ENCODE data around the gene PIK3R2.

The PIK3R2 gene

GRCh38 chr19:18126097-18126496, 26.9 kb upstream of the PIK3R2 start:
- DNase-seq: no peak

DNA sequence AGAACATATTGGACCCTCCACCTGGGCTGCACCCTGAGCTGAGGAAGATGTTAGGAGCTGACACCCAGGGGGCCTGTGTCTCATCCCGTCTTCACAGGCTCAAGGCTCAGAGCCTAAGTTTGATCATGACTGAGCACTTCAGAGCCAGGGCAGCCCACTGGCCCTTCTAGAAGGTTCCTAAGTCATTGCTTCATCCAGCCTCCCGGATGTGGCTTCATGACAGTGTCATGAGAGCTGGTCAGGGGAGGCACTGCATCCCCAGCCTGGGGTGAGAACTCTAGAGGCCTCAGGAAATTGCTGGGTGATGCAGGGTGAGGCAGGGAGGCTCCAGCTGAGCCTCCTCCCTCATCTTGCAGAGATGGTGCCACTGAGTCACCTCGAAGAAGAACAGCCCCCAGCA, 24.9 kb upstream of the PIK3R2 start:
- no peak for DNase-seq

GRCh38 chr19:18128805-18129204, 24.2 kb upstream of the PIK3R2 start:
- no peak for DNase-seq

DNA sequence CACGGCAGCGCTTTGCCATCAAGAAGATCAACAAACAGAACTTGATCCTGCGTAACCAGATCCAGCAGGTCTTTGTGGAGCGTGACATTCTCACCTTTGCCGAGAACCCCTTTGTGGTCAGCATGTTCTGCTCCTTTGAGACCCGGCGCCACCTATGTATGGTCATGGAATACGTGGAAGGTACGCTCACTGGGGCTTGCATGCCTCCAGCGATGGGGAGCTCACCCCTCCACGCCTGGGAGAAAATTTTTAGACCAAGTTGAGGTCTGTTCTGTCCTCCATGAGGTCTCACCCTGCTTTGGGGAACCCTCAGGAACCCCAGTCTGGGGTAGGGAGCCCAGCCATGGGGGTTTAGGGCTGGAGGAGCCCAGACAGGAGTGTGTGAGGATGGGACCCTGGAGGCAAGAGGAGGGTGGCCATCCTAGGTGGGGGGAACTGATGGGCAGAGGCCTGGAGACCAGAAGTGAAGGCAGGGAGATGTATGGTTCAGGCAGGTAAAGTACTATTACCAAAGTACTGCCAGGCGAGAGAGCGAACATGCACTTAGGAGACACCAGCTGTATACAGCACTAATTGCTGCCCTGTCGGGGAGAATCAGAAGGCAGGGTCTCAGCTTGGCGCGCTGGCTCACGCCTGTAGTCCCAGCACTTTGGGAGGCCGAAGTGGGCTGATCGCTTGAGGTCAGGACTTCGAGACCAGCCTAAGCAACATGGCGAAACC, 22.3 kb upstream of the PIK3R2 start:
- DNase-seq: no peak

GRCh38 chr19:18131841-18132596, 20.9 kb upstream of the PIK3R2 start:
- no peak for DNase-seq

DNA sequence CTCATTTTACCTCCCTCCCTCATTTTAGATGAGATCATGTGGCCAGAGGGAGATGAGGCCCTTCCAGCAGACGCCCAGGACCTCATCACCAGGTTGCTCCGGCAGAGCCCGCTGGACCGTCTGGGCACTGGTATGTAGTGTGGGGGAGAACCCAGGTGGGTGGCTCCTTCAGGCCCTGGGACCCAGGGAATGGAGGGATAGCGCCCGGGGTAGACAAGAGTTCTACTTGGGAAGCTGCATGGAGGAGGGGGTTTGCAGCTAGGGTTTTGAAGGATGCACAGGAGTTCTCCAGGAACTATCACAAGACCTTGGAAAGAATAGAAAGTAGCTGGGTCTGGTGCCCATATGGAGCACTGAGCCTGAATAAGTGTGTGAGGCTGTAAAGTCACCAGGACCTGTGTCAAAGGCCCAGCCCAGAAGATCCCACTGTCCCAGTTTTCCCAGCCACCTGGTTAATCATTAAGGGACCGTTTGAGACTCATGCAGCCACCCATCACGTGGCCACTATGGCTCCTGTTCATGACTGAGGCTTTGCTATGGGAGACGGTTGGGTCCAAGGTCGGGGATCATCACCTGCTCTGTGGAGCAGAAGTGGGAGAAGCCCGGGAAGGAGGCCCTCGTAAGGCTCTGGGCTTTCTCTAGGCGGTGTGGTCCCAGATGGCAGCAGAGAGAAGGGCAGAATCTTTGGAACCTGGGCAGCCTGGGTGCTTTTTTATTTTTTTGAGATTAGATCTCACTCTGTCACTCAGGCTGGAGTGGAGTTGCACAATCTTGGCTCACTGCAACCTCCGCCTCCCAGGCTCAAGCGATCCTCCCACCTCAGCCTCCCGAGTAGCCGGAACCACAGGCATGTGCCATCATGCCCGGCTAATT, 17.0 kb upstream of the PIK3R2 start:
- no peak for DNase-seq

- no peak for DNase-seq
These were observed 15.7 kb upstream of the PIK3R2 start for GRCh38 chr19:18137242-18137641.

- no peak for DNase-seq
These were observed 15.2 kb upstream of the PIK3R2 start for GRCh38 chr19:18137657-18138339.

GRCh38 chr19:18140473-18140872, 12.5 kb upstream of the PIK3R2 start:
- DNase-seq: no peak

GRCh38 chr19:18141031-18141430, 11.9 kb upstream of the PIK3R2 start:
- DNase-seq: no peak

GRCh38 chr19:18143902-18144301, 9.1 kb upstream of the PIK3R2 start:
- no peak for DNase-seq

DNA sequence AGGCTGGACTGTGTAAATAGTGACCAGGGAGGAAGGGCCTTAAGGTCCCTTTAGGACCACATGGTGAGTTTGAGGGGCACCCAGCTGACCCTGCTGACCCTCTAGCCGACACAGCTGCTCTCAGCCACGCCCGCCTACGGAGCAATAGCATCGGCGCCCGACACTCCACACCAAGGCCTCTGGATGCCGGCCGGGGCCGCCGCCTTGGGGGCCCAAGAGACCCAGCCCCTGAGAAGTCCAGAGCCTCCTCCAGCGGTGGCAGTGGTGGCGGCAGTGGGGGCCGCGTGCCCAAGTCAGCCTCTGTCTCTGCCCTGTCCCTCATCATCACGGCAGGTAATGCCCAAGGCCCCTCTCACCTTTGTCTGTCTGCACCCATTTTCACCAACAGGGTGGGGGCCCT, 8.6 kb upstream of the PIK3R2 start:
- no peak for DNase-seq

DNA sequence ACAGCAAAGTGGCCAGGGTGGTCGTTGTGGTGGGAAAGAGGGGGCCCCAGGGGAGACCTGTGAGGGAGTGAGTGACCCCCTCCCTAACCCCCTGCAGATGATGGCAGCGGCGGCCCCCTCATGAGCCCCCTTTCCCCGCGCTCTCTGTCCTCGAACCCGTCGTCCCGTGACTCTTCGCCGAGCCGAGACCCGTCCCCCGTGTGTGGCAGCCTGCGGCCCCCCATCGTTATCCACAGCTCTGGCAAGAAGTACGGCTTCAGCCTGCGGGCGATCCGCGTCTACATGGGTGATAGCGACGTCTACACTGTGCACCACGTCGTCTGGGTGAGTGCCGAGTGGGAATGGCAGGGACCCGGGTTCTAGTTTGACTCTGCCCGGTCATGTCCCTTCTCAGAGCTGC, 8.1 kb upstream of the PIK3R2 start:
- no peak for DNase-seq

DNA sequence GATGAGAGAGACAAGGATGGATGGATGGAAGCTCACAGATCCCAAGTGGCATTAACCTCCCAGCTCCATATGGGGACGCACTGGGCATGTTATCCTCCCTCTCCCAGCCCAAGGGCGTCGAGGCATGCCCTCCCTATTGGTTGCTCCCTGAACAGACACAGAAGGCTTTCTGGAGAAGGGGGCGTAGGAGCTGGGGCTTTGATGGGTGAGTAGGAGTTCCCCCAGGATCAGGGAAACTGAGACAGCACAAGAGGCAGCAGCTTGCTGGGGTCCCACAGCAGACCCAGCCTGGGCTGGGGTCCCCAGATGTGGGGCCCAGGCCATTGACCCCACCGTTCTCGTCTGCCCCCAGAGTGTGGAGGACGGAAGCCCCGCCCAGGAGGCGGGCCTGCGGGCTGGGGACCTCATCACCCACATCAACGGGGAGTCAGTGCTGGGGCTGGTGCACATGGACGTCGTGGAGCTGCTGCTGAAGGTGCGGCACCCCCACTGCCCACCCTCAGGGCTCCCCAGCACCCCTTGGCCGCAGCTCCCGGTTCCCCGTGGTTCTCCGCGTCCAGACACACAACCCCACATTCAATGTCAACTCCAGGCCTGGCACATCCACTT, 7.5 kb upstream of the PIK3R2 start:
- DNase-seq: no peak

- DNase-seq: no peak
These were observed 5.6 kb upstream of the PIK3R2 start for GRCh38 chr19:18147396-18147795.

- no peak for DNase-seq
These were observed 3.4 kb upstream of the PIK3R2 start for GRCh38 chr19:18149596-18149975.

GRCh38 chr19:18150776-18151624, 2.0 kb upstream of the PIK3R2 start:
- DNase-seq: no peak

DNA sequence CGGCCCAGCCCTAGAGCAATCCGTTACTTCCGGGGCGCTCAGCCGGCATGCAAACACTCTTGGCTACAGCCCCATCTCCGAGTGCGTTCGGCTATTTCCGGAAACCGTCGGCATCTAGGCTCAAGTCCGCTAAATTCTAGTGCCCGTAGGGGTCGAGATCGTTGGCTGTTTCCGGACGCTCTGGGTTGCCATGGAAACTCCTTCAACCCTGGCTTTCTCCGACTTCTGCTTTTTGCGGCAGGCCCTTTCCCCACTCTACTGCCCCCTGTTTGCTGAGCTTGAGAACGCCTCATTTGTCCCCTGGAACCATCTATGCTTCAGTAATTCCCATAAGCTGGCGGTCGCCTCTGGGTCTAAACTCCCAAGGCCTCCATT, 534 bp upstream of the PIK3R2 start:
- peak; percentile 99 for DNase-seq

- DNase-seq: peak; percentile 64
These were observed 682 bp downstream of the PIK3R2 start for GRCh38 chr19:18153556-18154134.

- DNase-seq: no peak
These were observed 2.4 kb downstream of the PIK3R2 start for GRCh38 chr19:18155095-18156087.

Measured in activated CD8-positive, alpha-beta memory T cell treated with anti-CD3 and anti-CD28 coated beads for 24 hours (primary cell).